A673 (cell line): ENCODE results near the gene LENG1.

Experiments used
- CTCF ChIP-seq: fragments of 300-800, 200-600 bp; sonication (generic); conservative IDR thresholded peaks from 2 replicates; pipeline ENCODE4 v1.5.1; 2017; ENCODE audit warnings: low read depth, mild to moderate bottlenecking, antibody characterized with exemption, low read length, moderate library complexity, mixed read lengths
- EZH2 ChIP-seq: fragments of 200-600 bp; sonication (generic); IDR thresholded peaks from 2 replicates; pipeline ENCODE4 v1.6.1; 2017; ENCODE audit warnings: borderline replicate concordance, low read depth, mild to moderate bottlenecking, mixed read lengths, antibody characterized with exemption, low read length; ENCODE audit not compliant: poor library complexity, severe bottlenecking

GRCh38 chr19:54123682-54124081 is 35.8 kb downstream of the LENG1 start:
- no peak for TF ChIP-seq CTCF
- no peak for TF ChIP-seq EZH2
